DMS79 (cell line): ENCODE results near the gene TOMM70.

ENCODE experiments used
- DNase-seq: peaks from one replicate; lab custom pipeline; 2025; lab: John Stamatoyannopoulos, UW

The TOMM70 gene

GRCh38 chr3:100324044-100324443 is 76.8 kb downstream of the TOMM70 start:
- DNase-seq: no peak

GRCh38 chr3:100319951-100320350 is 80.9 kb downstream of the TOMM70 start:
- DNase-seq: no peak

- no peak for DNase-seq
These were observed 83.0 kb downstream of the TOMM70 start for GRCh38 chr3:100317912-100318311.

- DNase-seq: no peak
These were observed 84.2 kb downstream of the TOMM70 start for GRCh38 chr3:100316641-100317069.
